ENCODE data around the gene CUX1.
"Not testable (repeated sequence)": the region's sequence is repeated elsewhere in the genome, so short reads cannot be mapped to it uniquely, and the experiment has no call there.

Gene CUX1

GRCh38 chr7:102119213-102119651 lies 301.8 kb downstream of the CUX1 start:
- in situ Hi-C loops (cut with MboI; ENCODE audit: low sequenced_read_pairs): no loop called here

GRCh38 chr7:102119925-102120324 lies 302.5 kb downstream of the CUX1 start:
- in situ Hi-C loops (cut with MboI; ENCODE audit: low sequenced_read_pairs): no loop called here

DNA sequence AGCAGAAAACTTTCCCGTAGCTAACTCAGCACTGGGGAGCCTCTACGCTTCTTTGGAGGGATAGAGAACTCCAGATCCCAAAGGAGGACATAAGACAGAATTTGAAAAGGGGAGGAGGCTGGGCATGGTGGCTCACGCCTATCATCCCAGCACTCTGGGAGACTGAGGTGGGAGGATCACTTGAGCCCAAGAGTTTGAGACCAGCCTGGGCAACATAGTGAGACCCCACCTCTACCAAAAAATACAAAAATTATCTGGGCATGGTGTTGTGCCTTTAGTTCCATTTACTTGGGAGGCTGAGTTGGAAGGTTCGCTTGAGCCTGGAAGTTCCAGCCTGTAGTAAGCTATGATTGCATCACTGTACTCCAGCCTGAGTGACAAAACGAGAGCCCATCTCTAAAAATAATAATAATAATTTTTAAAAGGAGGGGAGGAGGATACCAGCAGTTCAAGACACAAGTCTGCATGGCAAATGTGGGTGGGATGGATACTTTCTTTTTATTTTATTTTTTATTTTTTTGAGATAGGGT lies 303.3 kb downstream of the CUX1 start:
- in situ Hi-C loops (cut with MboI; ENCODE audit: low sequenced_read_pairs): no loop called here

DNA sequence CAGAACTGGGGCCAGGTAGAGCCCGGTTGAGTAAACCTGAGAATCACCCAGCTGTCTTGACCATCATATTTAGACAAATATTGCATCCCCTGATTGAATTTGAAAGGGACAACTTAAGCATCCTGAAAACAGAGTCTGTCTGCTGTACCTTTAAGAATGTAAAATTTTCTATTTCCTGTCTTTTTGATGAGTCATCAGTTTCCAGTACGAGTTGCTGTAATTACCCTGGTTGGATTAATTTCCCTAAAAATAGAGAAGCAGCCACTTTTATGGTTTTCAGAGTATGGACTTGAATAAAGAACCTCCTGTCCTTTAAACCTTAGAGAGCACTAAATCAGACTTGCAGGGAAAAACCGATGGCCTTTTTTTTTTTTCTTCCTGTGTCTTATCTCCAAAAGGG lies 304.6 kb downstream of the CUX1 start:
- in situ Hi-C loops (cut with MboI; ENCODE audit: low sequenced_read_pairs): no loop called here

DNA sequence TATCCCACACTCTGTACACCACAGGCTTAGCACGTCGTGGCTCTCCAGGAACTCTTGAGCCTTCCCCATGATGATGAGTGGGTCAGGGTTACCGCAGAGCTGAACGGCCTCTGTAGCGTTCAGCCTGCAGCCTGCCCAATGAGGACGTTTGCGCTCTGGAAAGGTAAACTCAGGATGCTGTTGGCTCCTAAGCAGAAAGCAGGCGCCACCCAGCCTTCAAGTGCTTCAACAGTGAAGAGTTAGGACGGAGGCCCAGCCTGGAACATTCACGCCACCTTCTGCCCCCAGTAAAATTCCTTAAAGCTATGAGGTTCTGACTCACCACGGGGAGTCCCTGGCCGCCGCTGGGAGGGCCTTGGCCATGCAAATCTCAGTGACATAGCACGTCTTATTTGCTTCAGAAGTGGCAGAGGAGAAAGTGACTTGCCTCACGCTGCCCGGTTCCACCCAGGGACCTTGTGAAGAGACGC lies 307.7 kb downstream of the CUX1 start:
- in situ Hi-C loops (cut with MboI; ENCODE audit: low sequenced_read_pairs): no loop called here

DNA sequence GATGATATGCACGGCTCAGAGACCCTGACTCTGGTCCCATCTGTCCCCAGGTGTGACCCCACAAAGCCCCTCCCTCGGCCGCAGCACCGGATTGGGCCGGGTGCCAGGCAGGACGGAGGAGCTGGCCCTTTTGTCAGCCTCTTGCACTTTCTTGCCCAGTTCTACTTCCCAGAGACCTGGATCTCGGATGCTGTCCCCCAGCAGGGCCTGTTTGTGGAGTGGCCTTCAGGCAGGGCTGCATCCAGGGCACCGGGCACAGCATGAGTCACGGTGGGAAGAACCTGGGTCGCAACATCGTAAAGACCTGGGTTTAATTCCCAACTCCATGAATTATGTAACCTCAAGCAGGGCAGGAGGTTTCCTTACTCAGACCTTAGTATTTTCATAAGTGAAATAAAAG lies 310.9 kb downstream of the CUX1 start:
- in situ Hi-C loops (cut with MboI; ENCODE audit: low sequenced_read_pairs): no loop called here

GRCh38 chr7:102129636-102130370 lies 312.4 kb downstream of the CUX1 start:
- in situ Hi-C loops (cut with MboI; ENCODE audit: low sequenced_read_pairs): no loop called here

- in situ Hi-C loops (cut with MboI; ENCODE audit: low sequenced_read_pairs): no loop called here
Observed at GRCh38 chr7:102132209-102132752, 314.9 kb downstream of the CUX1 start.

DNA sequence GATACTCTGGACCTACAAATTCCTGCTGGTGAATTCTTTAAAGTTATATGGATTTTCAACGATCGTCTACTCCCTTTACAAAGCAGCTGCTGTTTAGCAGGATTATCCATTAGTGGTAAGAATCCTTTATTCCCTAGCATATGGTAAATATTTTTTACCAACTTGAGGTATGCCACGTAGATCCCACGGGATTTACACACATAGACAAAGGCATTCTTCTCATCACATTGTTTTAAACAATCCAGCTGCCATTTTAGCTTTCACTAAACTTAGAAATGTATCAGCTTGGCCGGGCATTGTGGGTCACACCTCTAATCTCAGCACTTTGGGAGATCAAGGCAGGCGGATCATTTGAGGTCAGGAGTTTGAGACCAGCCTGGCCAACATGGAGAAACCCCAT lies 321.2 kb downstream of the CUX1 start:
- in situ Hi-C loops (cut with MboI; ENCODE audit: low sequenced_read_pairs): no loop called here

GRCh38 chr7:102140952-102141370 lies 323.5 kb downstream of the CUX1 start:
- in situ Hi-C loops (cut with MboI; ENCODE audit: low sequenced_read_pairs): no loop called here

DNA sequence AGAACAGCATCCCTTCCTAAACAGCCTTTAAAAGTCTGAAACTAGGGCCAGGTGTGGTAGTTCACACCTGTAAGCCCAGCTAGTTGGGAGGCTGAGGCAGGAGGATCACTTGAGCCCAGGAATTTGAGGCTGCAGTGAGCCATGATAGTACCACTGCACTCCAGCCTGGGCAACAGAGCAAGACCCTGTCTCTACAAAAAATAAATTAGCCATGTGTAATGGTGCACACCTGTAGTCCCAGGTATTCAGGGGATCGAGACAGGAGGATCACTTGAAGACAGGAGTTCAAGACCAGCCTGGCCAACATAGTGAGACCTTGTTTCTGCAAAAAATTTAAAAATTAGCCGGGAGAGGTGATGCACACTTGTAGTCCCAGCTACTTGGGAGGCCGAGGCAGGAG lies 325.0 kb downstream of the CUX1 start:
- in situ Hi-C loops (cut with MboI; ENCODE audit: low sequenced_read_pairs): not testable (repeated sequence)

- in situ Hi-C loops (cut with MboI; ENCODE audit: low sequenced_read_pairs): no loop called here
Observed at GRCh38 chr7:102146122-102146521, 328.7 kb downstream of the CUX1 start.

DNA sequence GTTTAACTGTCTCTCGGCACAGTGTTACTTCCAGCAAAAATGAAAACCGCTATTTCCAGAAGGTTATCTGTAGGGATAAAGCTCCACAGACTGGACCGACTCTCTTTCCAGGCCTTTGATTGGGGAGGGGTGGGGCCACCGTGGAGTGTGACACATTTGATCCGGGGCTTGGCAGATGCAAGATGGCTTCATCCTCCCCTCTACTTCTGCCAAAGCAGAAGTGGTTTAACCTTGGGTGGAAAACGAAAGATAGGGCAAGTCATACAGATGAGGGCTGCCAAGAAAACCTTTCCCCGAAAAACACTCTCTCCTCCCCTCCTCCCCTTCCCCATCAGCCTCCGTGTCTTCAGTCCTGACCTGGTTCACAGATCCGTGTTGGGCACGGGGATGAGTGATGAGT lies 329.6 kb downstream of the CUX1 start:
- in situ Hi-C loops (cut with MboI; ENCODE audit: low sequenced_read_pairs): no loop called here

DNA sequence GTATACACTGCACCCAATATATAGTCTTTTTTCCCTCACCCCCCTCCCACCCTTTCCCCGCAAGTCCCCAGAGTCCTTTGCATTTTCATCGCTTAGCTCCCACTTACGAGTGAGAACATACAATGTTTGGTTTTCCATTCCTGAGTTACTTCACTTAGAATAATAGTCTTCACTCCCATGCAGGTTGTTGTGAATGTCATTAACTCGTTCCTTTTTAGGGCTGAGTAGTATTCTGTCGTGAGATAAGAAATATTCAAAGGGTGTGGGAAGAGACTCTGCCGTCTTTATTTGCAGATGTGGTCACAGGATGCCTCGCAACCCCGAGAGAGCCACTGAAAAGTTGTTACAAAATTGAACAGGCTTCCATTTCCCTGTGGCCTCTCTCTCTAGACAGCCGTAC lies 331.4 kb downstream of the CUX1 start:
- in situ Hi-C loops (cut with MboI; ENCODE audit: low sequenced_read_pairs): no loop called here

GRCh38 chr7:102149416-102149815 lies 332.0 kb downstream of the CUX1 start:
- in situ Hi-C loops (cut with MboI; ENCODE audit: low sequenced_read_pairs): no loop called here

GRCh38 chr7:102150266-102150665 lies 332.8 kb downstream of the CUX1 start:
- in situ Hi-C loops (cut with MboI; ENCODE audit: low sequenced_read_pairs): no loop called here

GRCh38 chr7:102152672-102153598 lies 335.5 kb downstream of the CUX1 start:
- in situ Hi-C loops (cut with MboI; ENCODE audit: low sequenced_read_pairs): no loop called here

GRCh38 chr7:102153599-102153946 lies 336.1 kb downstream of the CUX1 start:
- in situ Hi-C loops (cut with MboI; ENCODE audit: low sequenced_read_pairs): no loop called here

DNA sequence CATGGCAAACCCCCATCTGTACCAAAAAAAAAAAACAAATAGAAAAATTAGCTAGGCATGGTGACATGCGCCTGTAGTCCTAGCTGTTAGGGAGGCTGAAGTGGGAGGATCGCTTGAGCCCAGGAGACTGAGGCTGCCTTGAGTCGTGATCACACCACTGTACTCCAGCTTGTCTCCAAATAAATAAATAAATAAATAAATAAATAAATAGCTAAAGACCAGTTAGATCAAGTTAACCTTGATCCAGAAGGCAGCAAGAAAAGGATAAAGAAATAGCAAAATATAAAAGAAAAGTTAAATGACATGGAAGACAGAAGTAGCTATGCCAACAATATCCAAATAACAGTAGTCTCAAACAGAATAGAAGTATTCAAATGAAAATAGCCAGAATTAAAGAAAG lies 337.0 kb downstream of the CUX1 start:
- in situ Hi-C loops (cut with MboI; ENCODE audit: low sequenced_read_pairs): no loop called here

DNA sequence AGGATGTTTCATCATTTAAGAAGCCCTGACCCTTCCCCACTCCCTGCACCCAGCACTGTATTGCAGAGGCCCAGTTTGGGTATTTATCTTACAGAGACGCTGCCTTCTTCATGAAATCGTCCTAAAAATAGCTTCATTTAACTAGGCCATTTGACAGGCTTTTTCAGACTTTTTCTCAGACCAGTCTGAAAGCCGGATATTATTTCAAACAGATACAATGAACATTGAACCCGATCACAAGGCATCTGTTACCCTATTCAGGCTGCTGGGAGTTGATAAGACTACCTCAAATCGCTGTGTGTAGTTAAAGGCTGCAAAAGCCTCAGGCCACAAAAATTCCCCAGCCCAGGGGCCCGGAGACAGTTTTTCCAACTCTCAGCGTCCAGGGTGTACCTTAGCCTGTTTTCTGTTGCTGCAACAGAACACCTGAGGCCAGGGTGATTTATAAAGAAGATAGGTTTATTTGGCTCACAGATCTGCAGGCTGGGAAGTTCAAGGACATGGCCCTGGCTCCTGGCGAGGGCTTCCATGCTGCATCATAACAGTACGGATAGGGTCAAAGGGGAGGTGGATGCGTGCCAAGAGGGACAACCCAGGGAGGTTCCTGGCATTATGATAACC lies 338.5 kb downstream of the CUX1 start:
- in situ Hi-C loops (cut with MboI; ENCODE audit: low sequenced_read_pairs): no loop called here

DNA sequence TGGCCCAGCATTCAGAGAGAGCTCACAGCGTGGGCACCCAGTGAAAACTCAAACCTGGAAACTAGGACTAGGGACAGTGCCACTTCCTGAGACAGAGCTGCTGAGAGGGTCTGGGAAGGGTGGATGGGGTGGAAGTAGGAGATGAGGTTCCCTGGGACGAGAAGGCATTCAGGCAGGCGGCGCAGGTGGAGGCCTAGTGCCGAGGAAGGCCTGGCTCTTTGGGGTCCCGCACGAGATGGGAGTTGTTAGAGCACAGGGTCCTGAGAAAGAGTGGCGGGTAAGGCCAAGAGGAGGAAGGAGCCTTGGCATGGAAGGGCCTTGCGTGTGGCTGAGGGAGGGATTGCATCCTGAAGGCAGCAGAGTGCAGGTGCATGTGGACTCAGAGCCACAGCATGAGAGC lies 339.4 kb downstream of the CUX1 start:
- in situ Hi-C loops (cut with MboI; ENCODE audit: low sequenced_read_pairs): no loop called here
